ENCODE results near the gene SCFD2. TPM values are rescaled to one million over a fixed set of nuclear protein-coding genes. Genes with fewer than 3 reads are reported as not detected.

The SCFD2 gene
- total and polyA plus RNA-seq, 9 donors: 9.4 to 14.8 (median 11.3) TPM

- no peak overlapping the region for H3K27ac ChIP-seq (ENCODE audit: low read length)
- WGBS (ENCODE audit: insufficient coverage): 89% methylated on average over 4 of the region's 5 CpGs
Observed at GRCh38 chr4:52966172-52966571, 399.7 kb downstream of the SCFD2 start.

GRCh38 chr4:52964561-52965101, 401.2 kb downstream of the SCFD2 start:
- Histone ChIP-seq H3K27ac (ENCODE audit: low read length) (no peak overlapping the region), H3K9me3 (replicated peaks; ENCODE audit: control insufficient read depth, low read depth, low read length) (no peaks in the 10 kb centered on the region), H3K4me1 (ENCODE audit: control insufficient read depth, insufficient read depth, low read length) (no peaks in the 10 kb centered on the region), H3K4me3 (ENCODE audit: low read length) (no peak overlapping the region), H3K27me3 (ENCODE audit: control insufficient read depth, insufficient read depth, low read length) (no peaks in the 10 kb centered on the region), H3K36me3 (ENCODE audit: control insufficient read depth, insufficient read depth, low read length) (no peaks in the 10 kb centered on the region)
- 100% methylated on average over 1 of the region's 4 CpGs for WGBS (ENCODE audit: insufficient coverage)
- no peak for DNase-seq

More at GRCh38 chr4:52966172-52966571, 399.7 kb downstream of the SCFD2 start:
- Histone ChIP-seq H3K4me1 (ENCODE audit: control insufficient read depth, insufficient read depth, low read length) (no peaks in the 10 kb centered on the region), H3K4me3 (ENCODE audit: low read length) (no peak overlapping the region), H3K27me3 (ENCODE audit: control insufficient read depth, insufficient read depth, low read length) (no peaks in the 10 kb centered on the region), H3K9me3 (replicated peaks; ENCODE audit: control insufficient read depth, low read depth, low read length) (no peaks in the 10 kb centered on the region), H3K36me3 (ENCODE audit: control insufficient read depth, insufficient read depth, low read length) (no peaks in the 10 kb centered on the region)
- no peak for DNase-seq

GRCh38 chr4:52964011-52964410, 401.9 kb downstream of the SCFD2 start:
- H3K4me1 ChIP-seq (ENCODE audit: control insufficient read depth, insufficient read depth, low read length): peaks cover 2% of the 10 kb centered on the region
- H3K4me3 ChIP-seq (ENCODE audit: low read length): no peak overlapping the region
- H3K36me3 ChIP-seq (ENCODE audit: control insufficient read depth, insufficient read depth, low read length): no peaks in the 10 kb centered on the region
- H3K27ac ChIP-seq (ENCODE audit: low read length): no peak overlapping the region
- DNase-seq: no peak
- no peaks in the 10 kb centered on the region for H3K9me3 ChIP-seq (replicated peaks; ENCODE audit: control insufficient read depth, low read depth, low read length)
- H3K27me3 ChIP-seq (ENCODE audit: control insufficient read depth, insufficient read depth, low read length): no peaks in the 10 kb centered on the region

GRCh38 chr4:52962721-52963120, 403.1 kb downstream of the SCFD2 start:
- H3K4me3 ChIP-seq (ENCODE audit: low read length): no peak overlapping the region
- WGBS (ENCODE audit: insufficient coverage): 63% methylated on average over 1 of the region's 3 CpGs
- H3K4me1 ChIP-seq (ENCODE audit: control insufficient read depth, insufficient read depth, low read length): peaks cover 8% of the 10 kb centered on the region
- H3K9me3 ChIP-seq (replicated peaks; ENCODE audit: control insufficient read depth, low read depth, low read length): no peaks in the 10 kb centered on the region
- no peaks in the 10 kb centered on the region for H3K36me3 ChIP-seq (ENCODE audit: control insufficient read depth, insufficient read depth, low read length)
- H3K27me3 ChIP-seq (ENCODE audit: control insufficient read depth, insufficient read depth, low read length): no peaks in the 10 kb centered on the region
- H3K27ac ChIP-seq (ENCODE audit: low read length): no peak overlapping the region
- peak; percentile 71 for DNase-seq

- Histone ChIP-seq H3K4me3 (ENCODE audit: low read length) (no peak overlapping the region), H3K27ac (ENCODE audit: low read length) (no peak overlapping the region), H3K27me3 (ENCODE audit: control insufficient read depth, insufficient read depth, low read length) (no peaks in the 10 kb centered on the region), H3K36me3 (ENCODE audit: control insufficient read depth, insufficient read depth, low read length) (no peaks in the 10 kb centered on the region), H3K4me1 (ENCODE audit: control insufficient read depth, insufficient read depth, low read length) (peaks cover 17% of the 10 kb centered on the region), H3K9me3 (replicated peaks; ENCODE audit: control insufficient read depth, low read depth, low read length) (no peaks in the 10 kb centered on the region)
- DNase-seq: no peak
- WGBS (ENCODE audit: insufficient coverage): 95% methylated on average over 3 of the region's 3 CpGs
Observed at GRCh38 chr4:52961666-52962412, 404.0 kb downstream of the SCFD2 start.

GRCh38 chr4:52959541-52959940, 406.3 kb downstream of the SCFD2 start:
- no peak overlapping the region for H3K4me3 ChIP-seq (ENCODE audit: low read length)
- H3K27ac ChIP-seq (ENCODE audit: low read length): peak overlapping the region; percentile 26
- H3K27me3 ChIP-seq (ENCODE audit: control insufficient read depth, insufficient read depth, low read length): no peaks in the 10 kb centered on the region
- peaks cover 23% of the 10 kb centered on the region for H3K4me1 ChIP-seq (ENCODE audit: control insufficient read depth, insufficient read depth, low read length)
- WGBS (ENCODE audit: insufficient coverage): no CpG with 5 or more reads among the region's 3 CpGs
- H3K36me3 ChIP-seq (ENCODE audit: control insufficient read depth, insufficient read depth, low read length): no peaks in the 10 kb centered on the region
- no peaks in the 10 kb centered on the region for H3K9me3 ChIP-seq (replicated peaks; ENCODE audit: control insufficient read depth, low read depth, low read length)
- peak; percentile 86 for DNase-seq

GRCh38 chr4:52957835-52958631, 407.8 kb downstream of the SCFD2 start:
- H3K36me3 ChIP-seq (ENCODE audit: control insufficient read depth, insufficient read depth, low read length): no peaks in the 10 kb centered on the region
- H3K4me1 ChIP-seq (ENCODE audit: control insufficient read depth, insufficient read depth, low read length): peaks cover 23% of the 10 kb centered on the region
- no peaks in the 10 kb centered on the region for H3K9me3 ChIP-seq (replicated peaks; ENCODE audit: control insufficient read depth, low read depth, low read length)
- H3K27ac ChIP-seq (ENCODE audit: low read length): peak overlapping the region; percentile 45
- DNase-seq: peak; percentile 82
- WGBS (ENCODE audit: insufficient coverage): 79% methylated on average over 4 of the region's 12 CpGs
- H3K4me3 ChIP-seq (ENCODE audit: low read length): no peak overlapping the region
- H3K27me3 ChIP-seq (ENCODE audit: control insufficient read depth, insufficient read depth, low read length): no peaks in the 10 kb centered on the region

- Histone ChIP-seq H3K4me3 (ENCODE audit: low read length) (no peak overlapping the region), H3K27ac (ENCODE audit: low read length) (peak overlapping the region; percentile 45), H3K27me3 (ENCODE audit: control insufficient read depth, insufficient read depth, low read length) (no peaks in the 10 kb centered on the region), H3K9me3 (replicated peaks; ENCODE audit: control insufficient read depth, low read depth, low read length) (no peaks in the 10 kb centered on the region), H3K4me1 (ENCODE audit: control insufficient read depth, insufficient read depth, low read length) (peaks cover 23% of the 10 kb centered on the region), H3K36me3 (ENCODE audit: control insufficient read depth, insufficient read depth, low read length) (no peaks in the 10 kb centered on the region)
- peak; percentile 77 for DNase-seq
- 0% methylated on average over 2 of the region's 9 CpGs for WGBS (ENCODE audit: insufficient coverage)
Observed at GRCh38 chr4:52957220-52957686, 408.6 kb downstream of the SCFD2 start.

- Histone ChIP-seq H3K36me3 (ENCODE audit: control insufficient read depth, insufficient read depth, low read length) (no peaks in the 10 kb centered on the region), H3K27me3 (ENCODE audit: control insufficient read depth, insufficient read depth, low read length) (no peaks in the 10 kb centered on the region), H3K9me3 (replicated peaks; ENCODE audit: control insufficient read depth, low read depth, low read length) (no peaks in the 10 kb centered on the region), H3K4me1 (ENCODE audit: control insufficient read depth, insufficient read depth, low read length) (peaks cover 23% of the 10 kb centered on the region), H3K4me3 (ENCODE audit: low read length) (no peak overlapping the region), H3K27ac (ENCODE audit: low read length) (no peak overlapping the region)
- 52% methylated on average over 2 of the region's 2 CpGs for WGBS (ENCODE audit: insufficient coverage)
- no peak for DNase-seq
Observed at GRCh38 chr4:52956691-52957090, 409.2 kb downstream of the SCFD2 start.

GRCh38 chr4:52954560-52955170, 411.2 kb downstream of the SCFD2 start:
- H3K27me3 ChIP-seq (ENCODE audit: control insufficient read depth, insufficient read depth, low read length): no peaks in the 10 kb centered on the region

More at GRCh38 chr4:52954560-52955170, 411.2 kb downstream of the SCFD2 start:
- Histone ChIP-seq H3K27ac (ENCODE audit: low read length) (no peak overlapping the region), H3K4me1 (ENCODE audit: control insufficient read depth, insufficient read depth, low read length) (peaks cover 25% of the 10 kb centered on the region), H3K9me3 (replicated peaks; ENCODE audit: control insufficient read depth, low read depth, low read length) (no peaks in the 10 kb centered on the region), H3K4me3 (ENCODE audit: low read length) (no peak overlapping the region), H3K36me3 (ENCODE audit: control insufficient read depth, insufficient read depth, low read length) (no peaks in the 10 kb centered on the region)
- no peak for DNase-seq
- WGBS (ENCODE audit: insufficient coverage): 80% methylated on average over 1 of the region's 6 CpGs

Measured in muscle of leg (tissue), 11 donors.